HepG2 (cell line): Measurements from ENCODE around the gene DSC2. TPM values are rescaled to one million over a fixed set of nuclear protein-coding genes. Genes with fewer than 3 reads are reported as not detected.
A peak's percentile ranks its signal among the peaks of the same experiment; 100 is the strongest.

Experiments used
- ARHGAP35 ChIP-seq: sonication (generic); formaldehyde crosslinking; IDR thresholded peaks from 2 replicates; pipeline ENCODE4 v1.9.0; 2022; ENCODE audit warnings: mild to moderate bottlenecking, inconsistent platforms, moderate library complexity, missing genetic modification reagents, borderline replicate concordance
- DMAP1 ChIP-seq: IDR thresholded peaks from 2 replicates; pipeline ENCODE4 v1.6.1; 2016
- GATA4 ChIP-seq: sonication (generic); IDR thresholded peaks from 2 replicates; pipeline ENCODE4 v1.6.1; 2016; ENCODE audit warnings: antibody characterized with exemption, low read depth, borderline replicate concordance
- GFI1 ChIP-seq: sonication (generic); formaldehyde crosslinking; IDR thresholded peaks from 2 replicates; pipeline ENCODE4 v1.5.0; 2020; ENCODE audit warnings: missing genetic modification reagents, mild to moderate bottlenecking, borderline replicate concordance
- HDAC1 ChIP-seq: sonication (generic); formaldehyde crosslinking; IDR thresholded peaks from 2 replicates; pipeline ENCODE4 v1.5.1; 2020; ENCODE audit warnings: mild to moderate bottlenecking, missing genetic modification reagents
- HMG20A ChIP-seq: IDR thresholded peaks from 2 replicates; pipeline ENCODE4 v1.6.1; 2016; ENCODE audit warnings: borderline replicate concordance
- KDM1A ChIP-seq: IDR thresholded peaks from 2 replicates; pipeline ENCODE4 v1.6.1; 2016; ENCODE audit warnings: missing compliant biosample characterization
- KDM5B ChIP-seq: sonication (generic); formaldehyde crosslinking; IDR thresholded peaks from 2 replicates; pipeline ENCODE4 v1.4.0; 2020; ENCODE audit warnings: missing genetic modification reagents, mild to moderate bottlenecking, borderline replicate concordance
- PHF8 ChIP-seq: sonication (generic); formaldehyde crosslinking; IDR thresholded peaks from 2 replicates; pipeline ENCODE4 v1.5.0; 2020; ENCODE audit warnings: missing genetic modification reagents
- POLR2G ChIP-seq: fragments of 200-400 bp; formaldehyde crosslinking; IDR thresholded peaks from 2 replicates; pipeline ENCODE4 v1.6.1; 2018; ENCODE audit warnings: mild to moderate bottlenecking, low read depth, low read length, moderate library complexity
- PPARG ChIP-seq: conservative IDR thresholded peaks from 2 replicates; pipeline ENCODE4 v1.6.1; 2016; ENCODE audit warnings: missing biosample characterization, missing genetic modification reagents
- SKI ChIP-seq: fragments of 450-650 bp; IDR thresholded peaks from one replicate; pipeline ENCODE4 v1.6.1; 2018; ENCODE audit warnings: mild to moderate bottlenecking; ENCODE audit not compliant: partially characterized antibody
- SRSF1 ChIP-seq: fragments of 200-400 bp; formaldehyde crosslinking; optimal IDR thresholded peaks from 2 replicates; pipeline ENCODE3; 2017; ENCODE audit warnings: mild to moderate bottlenecking, low read depth, low read length, moderate library complexity
- ZBTB40 ChIP-seq, 2 experiments: fragments of 450-650 bp in 1 of 2; sonication (generic) in 1 of 2; formaldehyde crosslinking in 1 of 2; IDR thresholded peaks; 2 replicates each; pipeline versions ENCODE4 v1.6.1 to v1.8.0; 2016 to 2022; ENCODE audit warnings: antibody characterized with exemption in 1 of 2, mild to moderate bottlenecking in 1 of 2, missing genetic modification reagents in 1 of 2
- ZNF232 ChIP-seq: sonication (generic); formaldehyde crosslinking; IDR thresholded peaks from 2 replicates; pipeline ENCODE4 v1.4.0; 2020; ENCODE audit warnings: missing genetic modification reagents, borderline replicate concordance
- ZNF256 ChIP-seq: sonication (generic); formaldehyde crosslinking; conservative IDR thresholded peaks from 2 replicates; pipeline ENCODE4 v1.4.0; 2020; ENCODE audit warnings: missing genetic modification reagents
- ZNF350 ChIP-seq: sonication (generic); formaldehyde crosslinking; IDR thresholded peaks from 2 replicates; pipeline ENCODE4 v1.4.0; 2020; ENCODE audit warnings: mild to moderate bottlenecking, low read depth, missing genetic modification reagents, borderline replicate concordance
- ZNF430 ChIP-seq: sonication (generic); formaldehyde crosslinking; IDR thresholded peaks from 2 replicates; pipeline ENCODE4 v1.9.0; 2021; ENCODE audit warnings: mild to moderate bottlenecking, missing genetic modification reagents
- ZNF503 ChIP-seq: sonication (generic); formaldehyde crosslinking; IDR thresholded peaks from 2 replicates; pipeline ENCODE4 v1.4.0; 2020; ENCODE audit warnings: missing genetic modification reagents
- polyA plus RNA-seq, 8 experiments: library from polyadenylated mRNA; depleted of rRNA in 3 of 8; stranded (reverse) in 7 of 8; unstranded in 1 of 8; fragments of >200 nt; fragmentation: Illumina TruSeq in 4 of 8; extraction: Trizol in 4 of 8; gene quantifications; 2 replicates each; pipeline versions ENCODE4 v1.2.1 to v1.2.3, GENCODE V29; 2011 to 2016; ENCODE audit warnings: low read depth in 4 of 8, missing spikeins in 1 of 8, mixed read lengths in 1 of 8; ENCODE audit not compliant: insufficient read depth in 1 of 8
- total RNA-seq, 5 experiments: library from RNA; depleted of rRNA; stranded (reverse); fragments of >200 nt; fragmentation: Illumina TruSeq; extraction: Trizol; gene quantifications; 2 replicates each; pipeline ENCODE4 v1.2.3, GENCODE V29; 2016; ENCODE audit warnings: low read depth in 1 of 5

Gene DSC2
- total and polyA plus RNA-seq, 2 of the 13 experiments (the other 11 are each of a cell fraction or from before 2014, with no cell fraction given): 7.2 to 24.9 TPM

- peak; percentile 86 for TF ChIP-seq POLR2G
- peak; percentile 37; the same call in 1 of the 2 replicates for TF ChIP-seq ARHGAP35 (CRISPR knock-in tag)
- 0 out of 2 replicates have a peak, but pooled peaks have one; percentile 40 for TF ChIP-seq ZNF256
- TF ChIP-seq PHF8 (CRISPR knock-in tag): peak; percentile 62
- peak; percentile 23; the same call in 1 of the 2 replicates for TF ChIP-seq GATA4
- 0 out of 2 replicates have a peak, but pooled peaks have one; percentile 18 for TF ChIP-seq GFI1 (CRISPR knock-in tag)
- TF ChIP-seq DMAP1: peak; percentile 53; the same call in 1 of the 2 replicates
- peak; percentile 56; the same call in 1 of the 2 replicates for TF ChIP-seq PPARG (CRISPR knock-in tag)
- peak; percentile 26; the same call in 1 of the 2 replicates for TF ChIP-seq HMG20A (CRISPR knock-in tag)
- TF ChIP-seq ZBTB40 (IDR thresholded peaks at IDR 0.05): no peak
- TF ChIP-seq ZBTB40 (CRISPR knock-in tag; IDR thresholded peaks at IDR 0.05): 0 out of 2 replicates have a peak, but pooled peaks have one; percentile 18
- TF ChIP-seq SRSF1: peak; percentile 38
- no peak for TF ChIP-seq KDM1A (CRISPR knock-in tag)
- TF ChIP-seq ZNF430 (CRISPR knock-in tag): 0 out of 2 replicates have a peak, but pooled peaks have one; percentile 48
- peak; percentile 52 for TF ChIP-seq SKI
- TF ChIP-seq ZNF503 (CRISPR knock-in tag): peak; percentile 24; the same call in 1 of the 2 replicates
- no peak; the same call in 1 of the 2 replicates for TF ChIP-seq KDM5B (CRISPR knock-in tag)
- peak; percentile 42; the same call in 1 of the 2 replicates for TF ChIP-seq ZNF232 (CRISPR knock-in tag)
- peak; percentile 53; the same call in 1 of the 2 replicates for TF ChIP-seq ZNF350 (CRISPR knock-in tag)
- TF ChIP-seq HDAC1 (CRISPR knock-in tag): peak; percentile 36; the same call in 1 of the 2 replicates
These were observed at the start of gene DSC2 (continued) for GRCh38 chr18:31102025-31102684.
